GM12872 (cell line): ENCODE measurements around the gene SIPA1.

Experiments
- CTCF ChIP-seq: IDR thresholded peaks from 3 replicates; pipeline ENCODE4 v1.5.1; 2011; ENCODE audit warnings: low read depth, mild to moderate bottlenecking, low read length, moderate library complexity; ENCODE audit not compliant: insufficient read depth

The SIPA1 gene

GRCh38 chr11:65651339-65651588 is 13.4 kb downstream of the SIPA1 start:
- no peak for TF ChIP-seq CTCF

GRCh38 chr11:65651589-65652510 is 13.9 kb downstream of the SIPA1 start:
- TF ChIP-seq CTCF, result no peak

GRCh38 chr11:65652511-65653228 is 14.8 kb downstream of the SIPA1 start:
- no peak for TF ChIP-seq CTCF

- TF ChIP-seq CTCF, result no peak
These were observed 15.6 kb downstream of the SIPA1 start for GRCh38 chr11:65653229-65654225.

- no peak for TF ChIP-seq CTCF
These were observed 16.8 kb downstream of the SIPA1 start for GRCh38 chr11:65654375-65655349.

- TF ChIP-seq CTCF, result no peak
These were observed 17.9 kb downstream of the SIPA1 start for GRCh38 chr11:65655570-65656332.
